GM12865 (cell line): ENCODE data around the gene ITPR2.

ENCODE experiments used
- DNase-seq: peaks from one replicate; pipeline ENCODE4 v3.0.0; 2010; ENCODE audit warnings: low read depth
- H3K4me3 ChIP-seq: 2 replicates; pipeline ENCODE4 v1.5.1; 2011; ENCODE audit warnings: mild to moderate bottlenecking, low read depth, low read length, control low read depth
- CTCF ChIP-seq: IDR thresholded peaks from 2 replicates; pipeline ENCODE4 v1.5.1; 2011; ENCODE audit warnings: low read length, control low read depth, low read depth, inconsistent platforms; ENCODE audit not compliant: insufficient read depth; ENCODE audit errors: missing control alignments

ITPR2 gene

GRCh38 chr12:26737487-26738030 is 95.4 kb downstream of the ITPR2 start:
- no peak for DNase-seq
- TF ChIP-seq CTCF = no peak
- H3K4me3 ChIP-seq = no peak overlapping the region

GRCh38 chr12:26736563-26737486 is 96.2 kb downstream of the ITPR2 start:
- H3K4me3 ChIP-seq = no peak overlapping the region
- TF ChIP-seq CTCF = no peak
- DNase-seq = no peak

GRCh38 chr12:26735249-26735639 is 97.8 kb downstream of the ITPR2 start:
- DNase-seq = no peak
- no peak for TF ChIP-seq CTCF
- H3K4me3 ChIP-seq = no peak overlapping the region

- TF ChIP-seq CTCF = no peak
- no peak overlapping the region for H3K4me3 ChIP-seq
- DNase-seq = no peak
Observed at GRCh38 chr12:26734510-26735248, 98.3 kb downstream of the ITPR2 start.

GRCh38 chr12:26732005-26732908 is 100.7 kb downstream of the ITPR2 start:
- peak overlapping the region; percentile 6; the same call in 1 of the 2 replicates for H3K4me3 ChIP-seq
- peak; percentile 74 for DNase-seq
- no peak for TF ChIP-seq CTCF
